NCI-H2081 (cell line): Measurements from ENCODE around the gene GGA3.
A peak's percentile ranks its signal among the peaks of the same experiment; 100 is the strongest.
"Not testable (repeated sequence)": the region's sequence is repeated elsewhere in the genome, so short reads cannot be mapped to it uniquely, and the experiment has no call there.

Experiments
- DNase-seq, 2 experiments: peaks; one replicate each; lab custom pipeline; 2025; lab: John Stamatoyannopoulos, UW

Gene GGA3, protein sequence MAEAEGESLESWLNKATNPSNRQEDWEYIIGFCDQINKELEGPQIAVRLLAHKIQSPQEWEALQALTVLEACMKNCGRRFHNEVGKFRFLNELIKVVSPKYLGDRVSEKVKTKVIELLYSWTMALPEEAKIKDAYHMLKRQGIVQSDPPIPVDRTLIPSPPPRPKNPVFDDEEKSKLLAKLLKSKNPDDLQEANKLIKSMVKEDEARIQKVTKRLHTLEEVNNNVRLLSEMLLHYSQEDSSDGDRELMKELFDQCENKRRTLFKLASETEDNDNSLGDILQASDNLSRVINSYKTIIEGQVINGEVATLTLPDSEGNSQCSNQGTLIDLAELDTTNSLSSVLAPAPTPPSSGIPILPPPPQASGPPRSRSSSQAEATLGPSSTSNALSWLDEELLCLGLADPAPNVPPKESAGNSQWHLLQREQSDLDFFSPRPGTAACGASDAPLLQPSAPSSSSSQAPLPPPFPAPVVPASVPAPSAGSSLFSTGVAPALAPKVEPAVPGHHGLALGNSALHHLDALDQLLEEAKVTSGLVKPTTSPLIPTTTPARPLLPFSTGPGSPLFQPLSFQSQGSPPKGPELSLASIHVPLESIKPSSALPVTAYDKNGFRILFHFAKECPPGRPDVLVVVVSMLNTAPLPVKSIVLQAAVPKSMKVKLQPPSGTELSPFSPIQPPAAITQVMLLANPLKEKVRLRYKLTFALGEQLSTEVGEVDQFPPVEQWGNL

DNA sequence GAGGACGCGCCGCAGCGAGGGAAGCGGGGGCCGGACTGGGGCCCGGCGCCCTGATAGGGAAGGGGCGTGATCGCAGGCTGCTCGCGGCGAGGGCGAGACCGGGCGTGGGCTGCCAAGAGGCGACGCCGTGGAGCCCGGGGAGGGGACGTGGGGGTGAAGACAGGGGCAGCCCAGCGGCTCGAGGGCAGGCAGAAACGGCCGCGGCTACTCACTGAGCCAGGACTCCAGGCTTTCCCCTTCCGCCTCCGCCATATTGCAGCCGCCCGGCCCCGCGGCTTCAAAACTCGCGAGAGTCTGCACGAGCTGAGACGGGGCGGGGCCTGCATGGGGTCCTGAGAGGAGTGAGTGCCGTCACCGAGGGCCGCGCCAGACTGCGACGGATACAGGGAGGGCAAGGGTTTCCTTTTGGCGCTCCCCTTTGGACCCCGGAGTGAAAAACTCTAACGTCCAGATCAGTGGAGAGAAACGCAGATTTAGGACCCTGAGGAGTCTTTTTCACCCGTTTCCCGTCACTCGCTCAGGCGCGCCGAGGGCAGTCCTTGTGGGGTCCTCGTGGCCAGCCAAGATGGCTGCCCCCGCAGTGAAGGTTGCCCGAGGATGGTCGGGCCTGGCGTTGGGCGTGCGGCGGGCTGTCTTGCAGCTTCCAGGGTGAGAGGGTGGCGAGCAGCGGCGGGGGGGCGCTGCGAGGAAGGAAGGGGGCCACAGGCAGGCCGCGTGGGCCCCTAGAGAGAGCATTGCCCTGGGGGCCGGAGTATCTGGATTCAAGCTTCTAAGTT lies at the start of gene GGA3, which contains the start of gene MRPS7:
Gene GGA3, minus strand, starts transcription at position 271 of the 776 bp plus-strand sequence. Its CDS starts 19 bp downstream, at position 252.
Gene MRPS7, plus strand, starts transcription at position 544 of the 776 bp plus-strand sequence. Its CDS starts 22 bp downstream, at position 566.
- peak; percentile 94 to 95 for DNase-seq

- no peak for DNase-seq
Measured at GRCh38 chr17:75308732-75309629, 47.6 kb upstream of the GGA3 start.

DNA sequence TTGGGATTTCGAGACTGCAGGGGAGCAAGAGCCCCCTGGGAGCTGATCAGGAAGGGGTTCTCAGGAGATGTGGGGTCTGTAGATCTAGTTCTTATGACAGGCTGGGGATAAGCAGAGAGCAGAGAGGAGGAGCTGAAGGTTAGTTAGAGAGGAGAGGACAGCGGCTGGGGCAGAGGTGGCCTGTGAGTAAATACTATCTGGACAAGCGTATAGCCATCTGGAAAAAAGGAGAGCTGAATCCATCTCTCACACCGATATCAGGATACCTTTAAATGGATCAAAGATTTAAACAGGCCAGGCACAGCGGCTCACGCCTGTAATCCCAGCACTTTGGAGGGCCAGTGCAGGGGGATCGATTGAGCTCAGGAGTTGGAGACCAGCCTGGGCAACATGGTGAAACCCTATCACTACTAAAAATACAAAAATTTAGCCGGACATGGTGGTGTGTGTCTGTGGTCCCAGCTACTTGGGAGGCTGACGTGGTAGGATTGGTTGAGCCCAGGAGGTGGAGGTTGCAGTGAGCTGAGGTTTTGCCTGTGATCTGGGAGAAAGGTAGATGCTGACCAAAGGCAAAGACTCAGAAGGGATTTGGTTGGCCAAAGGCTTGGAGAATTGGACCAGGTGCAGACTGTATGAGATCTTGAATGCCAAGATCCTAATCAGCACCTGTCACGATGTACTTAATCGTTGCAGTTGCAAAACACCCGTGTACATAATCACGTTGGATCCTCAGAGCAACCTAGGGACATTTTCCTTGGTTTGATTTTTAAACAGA lies 46.7 kb upstream of the GGA3 start:
- no peak for DNase-seq

GRCh38 chr17:75301502-75302206 lies 40.2 kb upstream of the GGA3 start:
- DNase-seq = no peak

- no peak for DNase-seq
Measured at GRCh38 chr17:75301049-75301448, 39.6 kb upstream of the GGA3 start.

GRCh38 chr17:75300280-75300679 lies 38.9 kb upstream of the GGA3 start:
- no peak for DNase-seq

GRCh38 chr17:75295201-75296158 lies 34.1 kb upstream of the GGA3 start:
- no peak for DNase-seq

GRCh38 chr17:75292810-75293448 lies 31.5 kb upstream of the GGA3 start:
- DNase-seq = not testable (repeated sequence)

- peak; percentile 34 to 60 for DNase-seq
Measured at GRCh38 chr17:75289832-75290337, 28.5 kb upstream of the GGA3 start.

- DNase-seq = peak; percentile 98 to 100
Measured at GRCh38 chr17:75289115-75289831, 27.9 kb upstream of the GGA3 start, which contains the start of gene SLC25A19. SLC25A19 (minus strand) TSS chr17:75289433; CDS start chr17:75286764, 2,669 bp downstream.

DNA sequence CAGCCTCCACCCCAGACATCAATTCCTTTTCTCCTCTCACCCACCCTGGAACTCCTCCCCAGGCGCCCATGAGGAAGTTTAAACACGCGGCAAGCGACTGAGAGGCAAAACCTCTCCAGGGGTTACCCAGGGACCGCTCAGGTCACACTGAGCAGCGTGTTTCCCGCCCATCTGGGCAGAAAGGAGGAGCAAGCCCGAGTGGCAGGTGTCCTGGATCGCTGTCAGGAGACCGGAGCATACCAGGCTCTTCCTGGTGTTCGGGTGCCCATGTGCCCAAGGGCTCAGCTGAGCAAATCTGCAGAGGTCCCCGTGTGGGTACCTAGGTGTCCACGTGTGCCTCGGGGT lies 27.3 kb upstream of the GGA3 start:
- peak; percentile 65 to 84 for DNase-seq

- no peak for DNase-seq
Measured at GRCh38 chr17:75288359-75288758, 27.0 kb upstream of the GGA3 start.

- DNase-seq = no peak
Measured at GRCh38 chr17:75287221-75287620, 25.8 kb upstream of the GGA3 start.

GRCh38 chr17:75285123-75285522 lies 23.7 kb upstream of the GGA3 start:
- DNase-seq = no peak

GRCh38 chr17:75280189-75280588 lies 18.8 kb upstream of the GGA3 start:
- DNase-seq = not testable (repeated sequence)

DNA sequence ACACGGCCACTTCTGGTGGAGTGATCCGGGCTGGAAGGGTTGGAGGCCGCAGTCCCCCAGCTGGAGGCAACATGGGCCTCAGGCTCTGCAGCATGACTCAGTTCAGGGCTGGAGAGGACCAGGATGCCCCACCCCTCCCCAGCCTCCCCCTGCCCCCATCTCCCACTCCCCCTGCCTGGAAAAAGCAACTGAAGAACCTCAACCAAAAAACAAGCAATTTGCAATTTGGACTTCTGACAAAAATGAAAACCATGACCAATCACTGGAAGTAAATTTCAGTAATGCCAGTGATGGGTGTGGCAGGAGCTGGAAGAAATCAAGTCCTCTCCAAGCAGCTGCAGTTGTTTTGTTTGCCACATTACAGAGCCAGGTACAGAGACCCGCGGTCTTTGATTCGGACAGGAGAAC lies 16.3 kb upstream of the GGA3 start:
- no peak for DNase-seq
